ENCODE measurements around the gene PTRH1. TPM values are rescaled to one million over a fixed set of nuclear protein-coding genes. Genes with fewer than 3 reads are reported as not detected.

Gene PTRH1
- total and polyA plus RNA-seq, 8 donors = 2.9 to 50.4 (median 16.9) TPM

DNA sequence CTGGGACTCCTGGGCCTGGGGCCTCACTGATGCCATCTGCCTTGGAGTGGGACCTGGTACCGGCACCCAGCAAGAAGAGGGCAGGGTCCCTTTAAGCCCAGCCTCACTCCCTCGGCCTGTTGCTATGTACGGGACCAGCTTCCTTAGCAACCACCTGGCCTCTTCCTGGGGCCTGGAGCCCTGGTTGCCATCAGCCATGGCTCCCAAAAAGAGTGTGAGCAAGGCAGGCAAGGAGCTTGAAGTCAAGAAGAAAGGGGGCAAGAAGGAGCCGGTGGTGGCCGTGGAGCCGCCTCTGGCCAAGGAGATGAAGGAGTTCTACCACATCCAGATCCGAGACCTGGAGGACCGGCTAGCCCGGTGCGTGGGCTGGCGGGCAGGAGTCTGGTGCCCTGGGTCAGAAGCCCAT lies 8.6 kb downstream of the PTRH1 start, which contains the start of gene CFAP157:
Gene CFAP157 (plus strand): TSS at position 153 of the 406 bp plus-strand sequence. CDS start 44 bp downstream, at position 197.
- intact Hi-C loops (cut with DNase I; ENCODE audit: low total_unique reads) = no loop called here
- TF ChIP-seq EP300 (IDR thresholded peaks at IDR 0.05) (no peak), POLR2AphosphoS5 (IDR thresholded peaks at IDR 0.05) (no peak), CTCF (IDR thresholded peaks at IDR 0.05) (no peak), POLR2A (IDR thresholded peaks at IDR 0.05) (no peak)
- WGBS, 5 donors = 58 to 67% (median 60%) methylated on average over 10 to 11 of the region's 11 CpGs
- no peaks in the 10 kb centered on the region for H3K36me3 ChIP-seq
- H3K4me3 ChIP-seq = no peak within 1 kb of the TSS
- DNase-seq = peak; percentile 28 to 71
- H3K27me3 ChIP-seq = peaks cover 0 to 5% (median 0%) of the 10 kb centered on the region in 3 donors
- no peaks in the 10 kb centered on the region for H3K9me3 ChIP-seq
- peaks cover 0 to 4% (median 0%) of the 10 kb centered on the region in 4 donors for H3K4me1 ChIP-seq
- H3K27ac ChIP-seq = no peak within 1 kb of the TSS

- H3K27me3 ChIP-seq = peaks cover 0 to 5% (median 0%) of the 10 kb centered on the region in 3 donors
- no peak overlapping the region for H3K27ac ChIP-seq
- no peaks in the 10 kb centered on the region for H3K36me3 ChIP-seq
- H3K4me3 ChIP-seq = no peak overlapping the region
- intact Hi-C loops (cut with DNase I; ENCODE audit: low total_unique reads) = no loop called here
- H3K9me3 ChIP-seq = no peaks in the 10 kb centered on the region
- H3K4me1 ChIP-seq = peaks cover 0 to 6% (median 0%) of the 10 kb centered on the region in 4 donors
- no peak for DNase-seq
- TF ChIP-seq POLR2AphosphoS5 (IDR thresholded peaks at IDR 0.05) (no peak), POLR2A (IDR thresholded peaks at IDR 0.05) (no peak), EP300 (IDR thresholded peaks at IDR 0.05) (no peak), CTCF (IDR thresholded peaks at IDR 0.05) (no peak)
- WGBS, 5 donors = 80 to 95% (median 82%) methylated on average over 7 to 12 of the region's 12 CpGs
Observed at GRCh38 chr9:127705577-127706379, 9.7 kb downstream of the PTRH1 start.

DNA sequence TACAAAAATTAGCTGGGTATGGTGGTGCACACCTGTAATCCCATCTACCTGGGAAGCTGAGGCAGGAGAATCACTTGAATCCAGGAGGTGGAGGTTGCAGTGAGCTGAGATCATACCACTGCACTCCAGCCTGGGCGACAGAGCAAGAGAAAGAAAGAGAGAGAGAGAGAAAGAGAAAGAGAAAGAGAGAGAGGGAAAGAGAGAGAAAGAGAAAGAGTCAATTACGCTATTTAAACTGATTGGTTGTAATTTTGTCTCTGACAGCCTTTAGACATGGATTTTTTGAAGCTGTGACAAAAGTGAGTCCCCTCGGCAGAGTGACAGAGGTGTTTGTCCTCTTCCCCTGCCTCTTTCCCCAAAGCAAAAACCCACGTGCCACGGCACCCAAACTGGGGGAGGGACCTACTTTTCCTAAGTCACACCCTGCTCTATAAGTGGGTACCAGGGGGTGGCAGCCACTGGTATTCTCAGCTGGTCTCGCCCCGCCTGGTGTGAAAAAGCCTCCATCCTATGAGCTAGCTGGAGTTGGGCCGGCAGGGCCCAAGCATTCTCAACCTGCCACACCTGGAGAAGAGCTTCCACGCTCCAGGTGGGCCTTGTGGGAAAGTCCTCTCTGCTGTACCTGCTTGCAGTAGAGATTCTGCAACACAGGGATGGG lies 12.0 kb downstream of the PTRH1 start:
- Histone ChIP-seq H3K4me1 (peaks cover 0 to 25% (median 13%) of the 10 kb centered on the region in 4 donors), H3K4me3 (no peak overlapping the region), H3K27me3 (peaks cover 0 to 5% (median 0%) of the 10 kb centered on the region in 3 donors), H3K9me3 (no peaks in the 10 kb centered on the region), H3K36me3 (no peaks in the 10 kb centered on the region), H3K27ac (no peak overlapping the region)
- WGBS, 5 donors = 64 to 74% (median 73%) methylated on average over 8 to 9 of the region's 9 CpGs
- intact Hi-C loops (cut with DNase I; ENCODE audit: low total_unique reads) = no loop called here
- no peak for TF ChIP-seq CTCF (IDR thresholded peaks at IDR 0.05)
- TF ChIP-seq EP300 (IDR thresholded peaks at IDR 0.05) = no peak
- TF ChIP-seq POLR2A (IDR thresholded peaks at IDR 0.05) = no peak
- no peak for DNase-seq

- WGBS, 5 donors = 49 to 71% (median 61%) methylated on average over 5 of the region's 5 CpGs
- peak overlapping the region in 2 of 5 donors; percentile 82 to 91 for H3K27ac ChIP-seq
Observed at GRCh38 chr9:127700594-127701255, 14.7 kb downstream of the PTRH1 start.

More at GRCh38 chr9:127700594-127701255, 14.7 kb downstream of the PTRH1 start:
- intact Hi-C loops (cut with DNase I; ENCODE audit: low total_unique reads) = no loop called here
- no peak for DNase-seq
- no peaks in the 10 kb centered on the region for H3K9me3 ChIP-seq
- H3K36me3 ChIP-seq = no peaks in the 10 kb centered on the region
- H3K27me3 ChIP-seq = peaks cover 0 to 5% (median 0%) of the 10 kb centered on the region in 3 donors
- H3K4me3 ChIP-seq = no peak overlapping the region
- H3K4me1 ChIP-seq = peaks cover 0 to 25% (median 13%) of the 10 kb centered on the region in 4 donors
- TF ChIP-seq CTCF (IDR thresholded peaks at IDR 0.05) = no peak
- no peak for TF ChIP-seq POLR2A (IDR thresholded peaks at IDR 0.05)
- TF ChIP-seq POLR2AphosphoS5 (IDR thresholded peaks at IDR 0.05) = no peak
- TF ChIP-seq EP300 (IDR thresholded peaks at IDR 0.05) = no peak

Measured in stomach (tissue), 9 donors.